CD4-positive, CD25-positive, alpha-beta regulatory T cell (primary cell): Measurements from ENCODE around the gene PLAAT5. TPM values are rescaled to one million over a fixed set of nuclear protein-coding genes. Genes with fewer than 3 reads are reported as not detected.
"Not testable (repeated sequence)": the region's sequence is repeated elsewhere in the genome, so short reads cannot be mapped to it uniquely, and the experiment has no call there.

Experiments
- ATAC-seq, 2 donors: fragments of 150-1000 bp; cut with Tn5 transposase; one replicate each; pipeline ENCODE4 v1.10.0; 2021; ENCODE audit warnings: low read depth in 2 of 2, moderate number of reproducible peaks in 2 of 2, moderate library complexity in 1 of 2
- DNase-seq, 3 donors: peaks; one replicate each; pipeline versions ENCODE4 v3.0.0 to v3.0.0-alpha.2; 2012 to 2022; ENCODE audit warnings: mixed read lengths in 1 of 3
- H3K27ac ChIP-seq: one replicate; pipeline ENCODE4 v1.7.0; 2013; ENCODE audit warnings: mild to moderate bottlenecking, low read length; ENCODE audit not compliant: insufficient read depth, poor library complexity, severe bottlenecking
- H3K27me3 ChIP-seq: one replicate; pipeline ENCODE4 v1.7.0; 2013; ENCODE audit warnings: low read length; ENCODE audit not compliant: control insufficient read depth, insufficient read depth
- H3K36me3 ChIP-seq: one replicate; pipeline ENCODE4 v1.7.0; 2013; ENCODE audit warnings: mild to moderate bottlenecking, low read length, moderate library complexity; ENCODE audit not compliant: control insufficient read depth, insufficient read depth
- H3K4me1 ChIP-seq: 2 replicates; pipeline ENCODE4 v1.7.0; 2013; ENCODE audit warnings: mild to moderate bottlenecking, low read length; ENCODE audit not compliant: insufficient read depth, control insufficient read depth, poor library complexity, severe bottlenecking
- H3K4me3 ChIP-seq: one replicate; pipeline ENCODE4 v1.7.0; 2013; ENCODE audit warnings: low read depth, mild to moderate bottlenecking, low read length, moderate library complexity
- H3K9me3 ChIP-seq, 2 experiments: 1 replicate in 1 of 2; 2 replicates in 1 of 2; pipeline ENCODE4 v1.7.0; 2013; ENCODE audit warnings: low read length in 2 of 2, mild to moderate bottlenecking in 1 of 2, moderate library complexity in 1 of 2; ENCODE audit not compliant: control insufficient read depth in 2 of 2
- H3K27ac Mint-ChIP-seq, 3 donors: one replicate each; pipeline ENCODE4 v1.8.0; 2020 to 2022; ENCODE audit warnings: mild to moderate bottlenecking in 3 of 3, mixed read lengths in 3 of 3, moderate library complexity in 2 of 3
- H3K27me3 Mint-ChIP-seq: one replicate; pipeline ENCODE4 v1.8.0; 2022; ENCODE audit warnings: mild to moderate bottlenecking, mixed read lengths
- H3K36me3 Mint-ChIP-seq: one replicate; pipeline ENCODE4 v1.8.0; 2020; ENCODE audit warnings: mixed read lengths
- H3K4me1 Mint-ChIP-seq, 4 donors: one replicate each; pipeline ENCODE4 v1.8.0; 2020 to 2022; ENCODE audit warnings: mixed read lengths in 4 of 4, mild to moderate bottlenecking in 1 of 4
- H3K4me3 Mint-ChIP-seq, 4 donors: one replicate each; pipeline ENCODE4 v1.8.0; 2020 to 2022; ENCODE audit warnings: mild to moderate bottlenecking in 4 of 4, mixed read lengths in 4 of 4, moderate library complexity in 3 of 4
- H3K9me3 Mint-ChIP-seq, 7 donors: one replicate each; pipeline ENCODE4 v1.8.0; 2020 to 2022; ENCODE audit warnings: mixed read lengths in 7 of 7, mild to moderate bottlenecking in 3 of 7, moderate library complexity in 2 of 7
- polyA plus RNA-seq, 4 donors: library from polyadenylated mRNA; unstranded; fragments of 300-500 nt; fragmentation: Illumina TruSeq; gene quantifications; one replicate each; pipeline ENCODE4 v1.2.3, GENCODE V29; 2021
- total RNA-seq: library from RNA; stranded (reverse); gene quantifications from one replicate; pipeline ENCODE4 v1.2.3, GENCODE V29; 2022

The PLAAT5 gene
- total and polyA plus RNA-seq, 5 donors from 2014 or later: 1.8 TPM; not detected in 4

DNA sequence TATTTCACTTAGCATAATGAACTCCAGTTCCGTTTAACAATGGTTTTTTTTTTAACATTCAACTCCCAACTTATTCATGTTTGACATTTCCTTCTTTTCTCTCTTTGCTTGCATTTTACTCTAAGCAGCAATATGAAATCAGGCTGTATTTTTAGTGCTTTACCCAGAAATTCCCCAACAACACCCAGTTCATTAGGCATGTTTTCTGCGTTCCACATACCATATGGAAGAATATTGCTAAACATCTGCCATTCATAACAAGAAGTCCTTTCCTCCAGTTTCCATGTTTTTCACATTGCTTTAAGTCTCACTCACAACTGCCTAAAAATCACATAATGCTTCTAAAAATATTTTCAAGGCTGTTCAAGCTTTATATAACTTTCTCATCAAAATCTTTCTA, 45.8 kb downstream of the PLAAT5 start:
- peaks cover 0 to 4% (median 0%) of the 10 kb centered on the region in 7 donors for H3K9me3 Mint-ChIP-seq
- Histone ChIP-seq H3K9me3 (no peaks in the 10 kb centered on the region), H3K27me3 (peaks cover 5% of the 10 kb centered on the region), H3K27ac (no peak overlapping the region), H3K36me3 (no peaks in the 10 kb centered on the region), H3K4me3 (no peak overlapping the region), H3K4me1 (no peaks in the 10 kb centered on the region)
- DNase-seq (no peak), ATAC-seq (no peak)
- no peak overlapping the region for H3K27ac Mint-ChIP-seq
- H3K4me1 Mint-ChIP-seq: peaks cover 0 to 17% (median 7%) of the 10 kb centered on the region in 4 donors
- no peaks in the 10 kb centered on the region for H3K36me3 Mint-ChIP-seq
- H3K27me3 Mint-ChIP-seq: peaks cover 20% of the 10 kb centered on the region
- H3K4me3 Mint-ChIP-seq: no peak overlapping the region

DNA sequence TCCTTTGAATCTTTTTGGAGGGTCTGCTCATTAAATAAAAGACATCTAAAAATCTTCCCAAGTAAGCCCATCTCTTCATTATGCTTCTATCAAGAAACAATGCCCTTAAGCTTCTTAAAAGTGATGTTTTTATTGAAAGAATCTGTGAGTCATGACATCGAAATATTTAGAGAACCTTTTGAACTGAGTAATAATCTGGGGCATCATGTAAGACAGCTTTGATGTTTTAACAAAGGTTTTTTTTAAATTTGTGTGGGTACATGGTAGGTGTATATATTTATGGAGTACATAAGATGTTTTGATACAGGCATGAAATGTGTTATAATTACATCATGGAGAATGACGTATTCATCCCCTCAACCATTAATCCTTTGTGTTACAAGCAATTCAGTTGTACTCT, 46.8 kb downstream of the PLAAT5 start:
- Histone ChIP-seq H3K27ac (no peak overlapping the region), H3K36me3 (no peaks in the 10 kb centered on the region), H3K4me1 (no peaks in the 10 kb centered on the region), H3K9me3 (no peaks in the 10 kb centered on the region), H3K4me3 (no peak overlapping the region), H3K27me3 (peaks cover 5% of the 10 kb centered on the region)
- DNase-seq (no peak), ATAC-seq (no peak)
- H3K36me3 Mint-ChIP-seq: no peaks in the 10 kb centered on the region
- H3K4me1 Mint-ChIP-seq: peaks cover 0 to 15% (median 6%) of the 10 kb centered on the region in 4 donors
- H3K27me3 Mint-ChIP-seq: peaks cover 15% of the 10 kb centered on the region
- H3K4me3 Mint-ChIP-seq: no peak overlapping the region
- peaks cover 0 to 4% (median 0%) of the 10 kb centered on the region in 7 donors for H3K9me3 Mint-ChIP-seq
- H3K27ac Mint-ChIP-seq: no peak overlapping the region

DNA sequence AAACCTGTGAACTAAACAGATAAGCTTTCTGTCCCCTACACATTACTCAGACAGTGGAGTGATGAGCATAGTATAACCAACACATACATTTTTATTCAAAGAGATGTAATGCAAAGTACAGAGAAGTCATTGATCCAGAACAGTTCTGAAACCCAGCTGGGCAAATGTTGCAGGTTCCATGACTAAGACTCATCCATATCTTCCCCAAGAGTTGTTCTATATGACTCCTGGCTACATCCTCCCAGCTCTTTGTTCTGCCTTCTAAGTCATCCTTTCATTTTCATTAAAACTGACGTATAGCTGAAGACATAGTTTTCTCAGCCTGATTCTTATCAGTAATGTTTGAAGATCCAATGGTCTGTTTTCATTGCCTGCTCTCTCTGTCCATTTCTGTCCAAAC, 47.3 kb downstream of the PLAAT5 start:
- H3K27me3 ChIP-seq: peaks cover 5% of the 10 kb centered on the region
- peak in 1 of 3 donors; percentile 10 for DNase-seq

DNA sequence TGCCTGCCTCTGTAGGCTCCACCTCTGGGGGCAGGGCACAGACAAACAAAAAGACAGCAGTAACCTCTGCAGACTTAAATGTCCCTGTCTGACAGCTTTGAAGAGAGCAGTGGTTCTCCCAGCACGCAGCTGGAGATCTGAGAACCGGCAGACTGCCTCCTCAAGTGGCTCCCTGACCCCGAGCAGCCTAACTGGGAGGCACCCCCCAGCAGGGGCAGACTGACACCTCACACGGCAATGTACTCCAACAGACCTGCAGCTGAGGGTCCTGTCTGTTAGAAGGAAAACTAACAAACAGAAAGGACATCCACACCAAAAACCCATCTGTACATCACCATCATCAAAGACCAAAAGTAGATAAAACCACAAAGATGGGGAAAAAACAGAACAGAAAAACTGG, 55.1 kb downstream of the PLAAT5 start:
- not testable (repeated sequence) for H3K4me1 ChIP-seq, H3K4me1 Mint-ChIP-seq, H3K27ac Mint-ChIP-seq, H3K27ac ChIP-seq, H3K4me3 Mint-ChIP-seq, H3K9me3 ChIP-seq, DNase-seq, ATAC-seq, H3K4me3 ChIP-seq, H3K36me3 ChIP-seq, H3K27me3 ChIP-seq, H3K36me3 Mint-ChIP-seq, H3K9me3 Mint-ChIP-seq
- peaks cover 24% of the 10 kb centered on the region for H3K27me3 Mint-ChIP-seq

More for the DNA sequence above, 47.3 kb downstream of the PLAAT5 start:
- Mint-ChIP-seq H3K27me3 (peaks cover 15% of the 10 kb centered on the region), H3K9me3 (peaks cover 0 to 4% (median 0%) of the 10 kb centered on the region in 7 donors), H3K27ac (no peak overlapping the region), H3K4me3 (no peak overlapping the region), H3K4me1 (peaks cover 0 to 15% (median 6%) of the 10 kb centered on the region in 4 donors), H3K36me3 (no peaks in the 10 kb centered on the region)
- ATAC-seq: no peak
- Histone ChIP-seq H3K4me1 (no peaks in the 10 kb centered on the region), H3K9me3 (no peaks in the 10 kb centered on the region), H3K36me3 (no peaks in the 10 kb centered on the region), H3K4me3 (no peak overlapping the region), H3K27ac (no peak overlapping the region)

DNA sequence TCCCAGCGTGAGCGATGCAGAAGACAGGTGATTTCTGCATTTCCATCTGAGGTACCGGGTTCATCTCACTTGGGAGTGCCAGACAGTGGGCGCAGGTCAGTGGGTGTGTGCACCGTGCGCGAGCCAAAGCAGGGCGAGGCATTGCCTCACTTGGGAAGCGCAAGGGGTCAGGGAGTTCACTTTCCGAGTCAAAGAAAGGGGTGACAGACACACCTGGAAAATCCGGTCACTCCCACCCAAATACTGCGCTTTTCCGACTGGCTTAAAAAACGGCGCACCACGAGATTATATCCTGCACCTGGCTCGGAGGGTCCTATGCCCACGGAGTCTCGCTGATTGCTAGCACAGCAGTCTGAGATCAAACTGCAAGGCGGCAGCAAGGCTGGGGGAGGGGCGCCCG, 55.6 kb downstream of the PLAAT5 start:
- H3K36me3 Mint-ChIP-seq, DNase-seq, H3K4me3 Mint-ChIP-seq, H3K27ac ChIP-seq, H3K4me3 ChIP-seq, H3K27ac Mint-ChIP-seq, H3K4me1 Mint-ChIP-seq, H3K9me3 Mint-ChIP-seq, H3K36me3 ChIP-seq, H3K9me3 ChIP-seq, H3K27me3 ChIP-seq, H3K4me1 ChIP-seq, ATAC-seq: not testable (repeated sequence)
- H3K27me3 Mint-ChIP-seq: peaks cover 24% of the 10 kb centered on the region

DNA sequence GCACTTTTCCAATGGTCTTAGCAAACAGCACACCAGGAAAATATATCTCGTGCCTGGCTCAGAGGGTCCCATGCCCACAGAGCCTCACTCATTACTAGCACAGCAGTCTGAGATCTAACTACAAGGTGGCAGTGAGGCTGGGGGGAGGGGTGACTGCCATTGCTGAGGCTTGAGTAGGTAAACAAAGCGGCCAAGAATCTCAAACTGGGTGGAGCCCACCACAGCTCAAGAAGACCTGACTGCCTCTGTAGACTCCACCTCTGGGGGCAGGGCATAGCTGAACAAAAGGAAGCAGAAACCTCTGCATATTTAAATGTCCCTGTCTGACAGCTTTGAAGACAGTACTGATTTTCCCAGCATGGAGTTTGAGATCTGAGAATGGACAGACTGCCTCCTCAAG, 60.2 kb downstream of the PLAAT5 start:
- H3K4me1 ChIP-seq, H3K4me3 ChIP-seq, H3K9me3 ChIP-seq, H3K36me3 ChIP-seq, ATAC-seq, H3K4me1 Mint-ChIP-seq, H3K27me3 ChIP-seq, H3K4me3 Mint-ChIP-seq, H3K27ac Mint-ChIP-seq, DNase-seq, H3K36me3 Mint-ChIP-seq, H3K27ac ChIP-seq: not testable (repeated sequence)
- Mint-ChIP-seq H3K9me3 (peaks cover 0 to 16% (median 3%) of the 10 kb centered on the region in 7 donors), H3K27me3 (peaks cover 31% of the 10 kb centered on the region)

DNA sequence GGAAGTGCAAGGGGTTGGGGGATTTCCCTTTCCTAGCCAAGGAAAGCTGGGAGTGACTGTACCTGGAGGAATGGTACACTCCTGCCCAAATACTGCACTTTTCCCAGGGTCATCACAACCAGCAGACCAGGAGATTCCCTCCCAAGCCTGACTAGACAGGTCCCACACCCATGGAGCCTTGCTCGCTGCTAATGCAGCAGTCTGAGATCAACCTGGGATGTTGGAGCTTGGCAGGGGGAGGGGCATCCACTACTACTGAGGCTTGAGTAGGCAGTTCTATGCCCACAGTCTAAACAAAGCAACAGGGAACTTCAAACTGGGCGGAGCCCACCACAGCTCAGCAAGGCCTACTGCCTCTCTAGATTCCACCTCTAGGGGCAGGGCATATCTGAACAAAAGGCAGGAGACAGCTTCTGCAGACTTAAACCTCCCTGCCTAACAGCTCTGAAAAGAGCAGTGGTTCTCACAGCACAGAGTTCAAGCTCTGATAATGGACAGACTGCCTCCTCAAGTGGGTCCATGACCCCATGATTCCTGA, 62.9 kb downstream of the PLAAT5 start:
- ATAC-seq: no peak

DNA sequence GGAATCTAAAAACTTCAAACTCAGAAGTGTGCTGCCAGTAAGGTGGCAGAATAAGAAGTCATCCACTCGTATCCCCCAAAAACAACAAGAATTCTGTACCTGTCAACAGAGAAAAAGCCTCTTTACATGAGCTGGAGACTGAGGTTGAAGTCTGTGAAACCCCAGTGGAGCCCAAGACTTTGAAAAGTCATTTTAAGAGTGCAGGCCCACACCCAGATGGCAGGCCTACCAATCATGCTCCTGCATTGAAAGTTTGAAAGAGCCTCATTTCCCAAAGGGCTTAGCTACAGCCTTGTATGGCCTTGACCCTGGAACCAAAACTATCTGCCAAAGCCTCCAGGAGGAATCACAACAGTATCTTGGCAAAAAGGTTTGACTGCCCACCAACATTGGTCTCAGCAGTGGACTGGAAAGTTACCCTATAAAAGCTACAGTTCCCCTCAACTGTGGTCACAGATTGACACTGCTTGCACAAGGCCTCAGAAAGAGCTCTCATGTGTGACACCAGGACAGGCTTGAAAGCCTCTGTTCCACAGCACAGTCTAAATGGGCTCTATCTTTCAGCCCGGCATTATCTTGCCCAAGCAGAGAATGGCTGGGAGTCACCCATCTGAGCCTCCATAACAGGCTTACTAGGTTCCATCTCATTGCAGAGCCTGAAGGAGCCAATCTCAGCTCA, 73.7 kb downstream of the PLAAT5 start:
- Mint-ChIP-seq H3K27me3 (peaks cover 10% of the 10 kb centered on the region), H3K4me3 (no peak overlapping the region), H3K36me3 (no peaks in the 10 kb centered on the region), H3K27ac (peak overlapping the region in 1 of 3 donors; percentile 20), H3K4me1 (peaks cover 4 to 32% (median 10%) of the 10 kb centered on the region in 4 donors), H3K9me3 (peaks cover 0 to 13% (median 2%) of the 10 kb centered on the region in 7 donors)
- Histone ChIP-seq H3K36me3 (no peaks in the 10 kb centered on the region), H3K4me1 (peaks cover 4% of the 10 kb centered on the region), H3K27ac (no peak overlapping the region), H3K27me3 (no peaks in the 10 kb centered on the region), H3K4me3 (no peak overlapping the region), H3K9me3 (no peaks in the 10 kb centered on the region)
- DNase-seq: no peak
- ATAC-seq: no peak

More for the DNA sequence above, 62.9 kb downstream of the PLAAT5 start:
- no peak overlapping the region for H3K4me3 ChIP-seq
- H3K36me3 ChIP-seq: no peaks in the 10 kb centered on the region
- H3K36me3 Mint-ChIP-seq: no peaks in the 10 kb centered on the region
- H3K4me1 ChIP-seq: no peaks in the 10 kb centered on the region
- H3K9me3 ChIP-seq: no peaks in the 10 kb centered on the region
- no peak overlapping the region for H3K27ac Mint-ChIP-seq
- H3K9me3 Mint-ChIP-seq: peaks cover 0 to 16% (median 2%) of the 10 kb centered on the region in 7 donors
- H3K4me3 Mint-ChIP-seq: no peak overlapping the region
- no peak overlapping the region for H3K27ac ChIP-seq
- peaks cover 26% of the 10 kb centered on the region for H3K27me3 Mint-ChIP-seq
- no peak for DNase-seq
- H3K27me3 ChIP-seq: peaks cover 2% of the 10 kb centered on the region
- H3K4me1 Mint-ChIP-seq: peaks cover 0 to 5% (median under 1%) of the 10 kb centered on the region in 4 donors
